Measurements from ENCODE around the gene SLC9A5. TPM values are rescaled to one million over a fixed set of nuclear protein-coding genes. Genes with fewer than 3 reads are reported as not detected.

The SLC9A5 gene
- total and polyA plus RNA-seq, 10 of the 15 experiments (the other 5 are each of a cell fraction or from before 2014, with no cell fraction given), result 0.26 to 5.7 (median 1.5) TPM

DNA sequence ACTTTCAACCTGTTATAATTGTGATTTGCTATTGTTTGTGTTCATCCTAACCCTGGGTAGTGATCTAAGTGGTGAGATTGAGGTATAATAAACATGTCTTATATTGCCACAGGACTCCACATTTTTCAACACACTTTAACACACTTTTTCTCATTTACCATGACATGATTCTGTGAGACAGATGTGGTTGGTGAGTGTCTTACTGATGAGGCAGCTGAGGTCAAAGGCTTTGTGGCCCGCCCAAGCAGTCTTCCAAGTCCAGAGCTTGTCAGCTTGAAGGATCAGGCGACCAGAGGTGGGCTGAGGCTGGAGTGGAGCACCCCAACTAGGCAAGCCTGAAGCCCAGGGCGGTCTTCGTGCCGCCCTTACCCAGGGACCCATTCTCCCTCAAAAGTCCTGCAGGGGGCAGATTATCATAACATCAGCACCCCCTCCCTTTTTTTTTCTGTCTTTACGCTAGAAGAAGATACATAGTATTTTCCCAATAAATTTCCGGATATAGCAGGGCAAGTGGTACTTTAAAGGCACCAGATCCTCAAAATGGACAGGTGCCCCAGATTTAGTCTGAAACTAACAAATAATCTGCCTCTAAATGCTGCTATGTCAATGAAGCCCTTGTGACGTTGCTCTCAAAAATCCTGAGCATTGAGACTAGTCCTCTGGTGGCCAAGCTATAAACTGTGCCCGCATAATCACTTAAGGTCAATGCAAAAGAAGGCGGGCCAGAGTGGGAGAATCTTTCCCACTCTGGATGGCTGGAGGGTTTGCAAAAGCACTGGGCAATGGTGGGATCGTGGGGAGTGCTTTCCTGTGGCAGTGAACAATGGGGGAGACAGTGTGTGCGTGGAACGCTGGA, 56.7 kb downstream of the SLC9A5 start:
- ATAC-seq (no peak), DNase-seq (ENCODE audit: low read depth, low spot score) (no peak), FAIRE-seq (no peak)
- H3K4me1 ChIP-seq (ENCODE audit: control insufficient read depth, insufficient read depth, low read length), result peaks cover 7% of the 10 kb centered on the region
- BruUV-seq (replicated peaks), result no TSS peak
- H3K27ac ChIP-seq (ENCODE audit: control insufficient read depth, insufficient read depth), result no peak overlapping the region
- in situ Hi-C loops (cut with MboI) (no loop called here), intact Hi-C loops (cut with micrococcal nuclease; ENCODE audit: unreplicated experiment) (no loop called here)
- SMC1A ChIA-PET (ENCODE audit: uncharacterized antibody, unreplicated experiment), result no interaction called here
- WGBS (ENCODE audit: insufficient coverage, insufficient replicate concordance, low lambda C conversion rate, missing lambda C conversion rate), result 63% methylated on average over 13 of the region's 13 CpGs
- peaks cover 0 to 2% of the 10 kb centered on the region in 2 experiments; a peak in 1 of 4 replicates for H3K27me3 ChIP-seq (replicated peaks in 1 of 2; ENCODE audit: control insufficient read depth in 2 of 2, insufficient read depth in 2 of 2, low read length in 1 of 2)
- no peak overlapping the region for H3K4me2 ChIP-seq (ENCODE audit: control insufficient read depth, insufficient read depth)
- no peaks in the 10 kb centered on the region for H4K20me1 ChIP-seq (ENCODE audit: control insufficient read depth, insufficient read depth)
- H3K79me2 ChIP-seq (ENCODE audit: control insufficient read depth, insufficient read depth, low read length), result no peaks in the 10 kb centered on the region
- no peak overlapping the region for H2AFZ ChIP-seq (ENCODE audit: control insufficient read depth, low read depth, low read length)
- no peaks in the 10 kb centered on the region for H3K9me3 ChIP-seq (replicated peaks; ENCODE audit: control insufficient read depth, insufficient read depth, low read length)
- CTCF ChIA-PET, result no interaction called here
- POLR2A ChIA-PET, result no interaction called here
- TF ChIP-seq DPF2 (IDR thresholded peaks at IDR 0.05), result no peak
- TF ChIP-seq, protein P1, sequence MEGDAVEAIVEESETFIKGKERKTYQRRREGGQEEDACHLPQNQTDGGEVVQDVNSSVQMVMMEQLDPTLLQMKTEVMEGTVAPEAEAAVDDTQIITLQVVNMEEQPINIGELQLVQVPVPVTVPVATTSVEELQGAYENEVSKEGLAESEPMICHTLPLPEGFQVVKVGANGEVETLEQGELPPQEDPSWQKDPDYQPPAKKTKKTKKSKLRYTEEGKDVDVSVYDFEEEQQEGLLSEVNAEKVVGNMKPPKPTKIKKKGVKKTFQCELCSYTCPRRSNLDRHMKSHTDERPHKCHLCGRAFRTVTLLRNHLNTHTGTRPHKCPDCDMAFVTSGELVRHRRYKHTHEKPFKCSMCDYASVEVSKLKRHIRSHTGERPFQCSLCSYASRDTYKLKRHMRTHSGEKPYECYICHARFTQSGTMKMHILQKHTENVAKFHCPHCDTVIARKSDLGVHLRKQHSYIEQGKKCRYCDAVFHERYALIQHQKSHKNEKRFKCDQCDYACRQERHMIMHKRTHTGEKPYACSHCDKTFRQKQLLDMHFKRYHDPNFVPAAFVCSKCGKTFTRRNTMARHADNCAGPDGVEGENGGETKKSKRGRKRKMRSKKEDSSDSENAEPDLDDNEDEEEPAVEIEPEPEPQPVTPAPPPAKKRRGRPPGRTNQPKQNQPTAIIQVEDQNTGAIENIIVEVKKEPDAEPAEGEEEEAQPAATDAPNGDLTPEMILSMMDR (IDR thresholded peaks at IDR 0.05 in 2 of 3, conservative IDR thresholded peaks at IDR 0.05 in 1 of 3; ENCODE audit: control insufficient read depth in 2 of 3, extremely low read depth in 1 of 3, insufficient read depth in 1 of 3, low read depth in 3 of 3, low read length in 3 of 3), result 0 out of 6 replicates have a peak, but pooled peaks of 1 of the 3 experiments have one; percentile 2
- no peaks in the 10 kb centered on the region for H3K36me3 ChIP-seq (ENCODE audit: control insufficient read depth in 2 of 2, insufficient read depth in 2 of 2, low read length in 1 of 2)
- RAD21 ChIA-PET (ENCODE audit: unreplicated experiment), result interaction anchor here (0.6 kb wide), 1 partner anchor 297 kb away, joined by 3 read pairs; no protein-coding TSS in a partner anchor
- no peak overlapping the region for H3K4me3 ChIP-seq
- no peak overlapping the region for H3K9ac ChIP-seq (ENCODE audit: control insufficient read depth, insufficient read depth, low read length)

DNA sequence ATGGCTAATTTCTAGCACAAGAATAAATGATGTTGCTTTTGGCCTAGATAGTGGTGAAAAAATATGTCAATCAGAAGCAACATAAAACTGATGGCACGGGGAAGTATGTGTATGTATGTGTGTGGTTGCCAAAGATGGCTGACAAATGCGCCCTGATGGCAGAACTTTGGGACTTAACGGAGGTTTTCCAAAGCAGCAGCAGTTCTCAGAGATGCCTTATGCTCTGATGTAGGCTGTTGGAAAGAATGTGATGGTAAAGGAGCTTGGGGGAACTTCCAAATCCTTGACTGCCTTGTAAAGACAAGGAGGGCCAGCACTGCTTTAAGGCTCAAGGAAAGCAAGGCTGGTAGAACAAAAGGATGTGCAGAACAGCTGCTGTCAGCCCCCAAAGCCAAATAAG, 61.8 kb downstream of the SLC9A5 start:
- Histone ChIP-seq H3K4me3 (no peak overlapping the region), H3K9ac (ENCODE audit: control insufficient read depth, insufficient read depth, low read length) (no peak overlapping the region), H3K9me3 (replicated peaks; ENCODE audit: control insufficient read depth, insufficient read depth, low read length) (no peaks in the 10 kb centered on the region), H3K4me2 (ENCODE audit: control insufficient read depth, insufficient read depth) (no peak overlapping the region), H3K27ac (ENCODE audit: control insufficient read depth, insufficient read depth) (no peak overlapping the region), H2AFZ (ENCODE audit: control insufficient read depth, low read depth, low read length) (no peak overlapping the region), H3K27me3 (replicated peaks in 1 of 2; ENCODE audit: control insufficient read depth in 2 of 2, insufficient read depth in 2 of 2, low read length in 1 of 2) (no peaks in the 10 kb centered on the region), H3K4me1 (ENCODE audit: control insufficient read depth, insufficient read depth, low read length) (peaks cover 25% of the 10 kb centered on the region), H3K36me3 (ENCODE audit: control insufficient read depth in 2 of 2, insufficient read depth in 2 of 2, low read length in 1 of 2) (no peaks in the 10 kb centered on the region), H4K20me1 (ENCODE audit: control insufficient read depth, insufficient read depth) (no peaks in the 10 kb centered on the region), H3K79me2 (ENCODE audit: control insufficient read depth, insufficient read depth, low read length) (no peaks in the 10 kb centered on the region)
- ChIA-PET CTCF (interaction anchor here (0.9 to 3.7 kb wide), 2 partner anchors 15 to 50 kb away, joined by 3 to 20 read pairs; partner anchors contain the start of genes KCTD19 and LRRC36), SMC1A (ENCODE audit: uncharacterized antibody, unreplicated experiment) (interaction anchor here (1.1 to 1.5 kb wide), 3 partner anchors 17 to 29 kb away, joined by 3 read pairs; no protein-coding TSS in a partner anchor), POLR2A (interaction anchor here (0.7 kb wide), 1 partner anchor 15 kb away, joined by 3 read pairs; no protein-coding TSS in a partner anchor), RAD21 (ENCODE audit: unreplicated experiment) (interaction anchor here (1.5 kb wide), 2 partner anchors 32 to 50 kb away, joined by 3 to 5 read pairs; no protein-coding TSS in a partner anchor)
- DNase-seq (ENCODE audit: low read depth, low spot score), result no peak
- ATAC-seq, result no peak
- WGBS (ENCODE audit: insufficient coverage, insufficient replicate concordance, low lambda C conversion rate, missing lambda C conversion rate), result 73% methylated on average over 3 of the region's 3 CpGs
- in situ Hi-C loops (cut with MboI), result no loop called here
- intact Hi-C loops (cut with micrococcal nuclease; ENCODE audit: unreplicated experiment), result no loop called here
- no peak for FAIRE-seq
- no TSS peak for BruUV-seq (replicated peaks)
- TF ChIP-seq, protein P2, sequence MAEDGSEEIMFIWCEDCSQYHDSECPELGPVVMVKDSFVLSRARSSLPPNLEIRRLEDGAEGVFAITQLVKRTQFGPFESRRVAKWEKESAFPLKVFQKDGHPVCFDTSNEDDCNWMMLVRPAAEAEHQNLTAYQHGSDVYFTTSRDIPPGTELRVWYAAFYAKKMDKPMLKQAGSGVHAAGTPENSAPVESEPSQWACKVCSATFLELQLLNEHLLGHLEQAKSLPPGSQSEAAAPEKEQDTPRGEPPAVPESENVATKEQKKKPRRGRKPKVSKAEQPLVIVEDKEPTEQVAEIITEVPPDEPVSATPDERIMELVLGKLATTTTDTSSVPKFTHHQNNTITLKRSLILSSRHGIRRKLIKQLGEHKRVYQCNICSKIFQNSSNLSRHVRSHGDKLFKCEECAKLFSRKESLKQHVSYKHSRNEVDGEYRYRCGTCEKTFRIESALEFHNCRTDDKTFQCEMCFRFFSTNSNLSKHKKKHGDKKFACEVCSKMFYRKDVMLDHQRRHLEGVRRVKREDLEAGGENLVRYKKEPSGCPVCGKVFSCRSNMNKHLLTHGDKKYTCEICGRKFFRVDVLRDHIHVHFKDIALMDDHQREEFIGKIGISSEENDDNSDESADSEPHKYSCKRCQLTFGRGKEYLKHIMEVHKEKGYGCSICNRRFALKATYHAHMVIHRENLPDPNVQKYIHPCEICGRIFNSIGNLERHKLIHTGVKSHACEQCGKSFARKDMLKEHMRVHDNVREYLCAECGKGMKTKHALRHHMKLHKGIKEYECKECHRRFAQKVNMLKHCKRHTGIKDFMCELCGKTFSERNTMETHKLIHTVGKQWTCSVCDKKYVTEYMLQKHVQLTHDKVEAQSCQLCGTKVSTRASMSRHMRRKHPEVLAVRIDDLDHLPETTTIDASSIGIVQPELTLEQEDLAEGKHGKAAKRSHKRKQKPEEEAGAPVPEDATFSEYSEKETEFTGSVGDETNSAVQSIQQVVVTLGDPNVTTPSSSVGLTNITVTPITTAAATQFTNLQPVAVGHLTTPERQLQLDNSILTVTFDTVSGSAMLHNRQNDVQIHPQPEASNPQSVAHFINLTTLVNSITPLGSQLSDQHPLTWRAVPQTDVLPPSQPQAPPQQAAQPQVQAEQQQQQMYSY (CRISPR knock-in tag; IDR thresholded peaks at IDR 0.05), result no peak
- TF ChIP-seq, protein P3, sequence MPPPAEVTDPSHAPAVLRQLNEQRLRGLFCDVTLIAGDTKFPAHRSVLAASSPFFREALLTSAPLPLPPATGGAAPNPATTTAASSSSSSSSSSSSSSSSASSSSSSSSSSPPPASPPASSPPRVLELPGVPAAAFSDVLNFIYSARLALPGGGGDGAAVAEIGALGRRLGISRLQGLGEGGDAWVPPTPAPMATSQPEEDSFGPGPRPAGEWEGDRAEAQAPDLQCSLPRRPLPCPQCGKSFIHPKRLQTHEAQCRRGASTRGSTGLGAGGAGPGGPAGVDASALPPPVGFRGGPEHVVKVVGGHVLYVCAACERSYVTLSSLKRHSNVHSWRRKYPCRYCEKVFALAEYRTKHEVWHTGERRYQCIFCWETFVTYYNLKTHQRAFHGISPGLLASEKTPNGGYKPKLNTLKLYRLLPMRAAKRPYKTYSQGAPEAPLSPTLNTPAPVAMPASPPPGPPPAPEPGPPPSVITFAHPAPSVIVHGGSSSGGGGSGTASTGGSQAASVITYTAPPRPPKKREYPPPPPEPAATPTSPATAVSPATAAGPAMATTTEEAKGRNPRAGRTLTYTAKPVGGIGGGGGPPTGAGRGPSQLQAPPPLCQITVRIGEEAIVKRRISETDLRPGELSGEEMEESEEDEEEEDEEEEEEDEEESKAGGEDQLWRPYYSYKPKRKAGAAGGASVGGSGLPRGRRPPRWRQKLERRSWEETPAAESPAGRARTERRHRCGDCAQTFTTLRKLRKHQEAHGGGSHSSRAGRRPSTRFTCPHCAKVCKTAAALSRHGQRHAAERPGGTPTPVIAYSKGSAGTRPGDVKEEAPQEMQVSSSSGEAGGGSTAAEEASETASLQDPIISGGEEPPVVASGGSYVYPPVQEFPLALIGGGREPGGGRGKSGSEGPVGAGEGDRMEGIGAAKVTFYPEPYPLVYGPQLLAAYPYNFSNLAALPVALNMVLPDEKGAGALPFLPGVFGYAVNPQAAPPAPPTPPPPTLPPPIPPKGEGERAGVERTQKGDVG (CRISPR knock-in tag; IDR thresholded peaks at IDR 0.05), result no peak
- TF ChIP-seq SIX5 (IDR thresholded peaks at IDR 0.05; ENCODE audit: low read depth, low read length, severe bottlenecking), result no peak
